Upper lobe of left lung (tissue), 6 donors: Measurements from ENCODE around the gene BOLL. TPM values are rescaled to one million over a fixed set of nuclear protein-coding genes. Genes with fewer than 3 reads are reported as not detected.

Experiments used
- ATAC-seq, 2 donors: fragments of 200-7000 bp; cut with Tn5 transposase; one replicate each; pipeline ENCODE4 v1.9.1; 2022; ENCODE audit warnings: mild to moderate bottlenecking in 2 of 2, moderate library complexity in 2 of 2; ENCODE audit not compliant: low FRiP score in 2 of 2
- DNase-seq, 2 donors: peaks; one replicate each; pipeline ENCODE4 v3.0.0-alpha.2; 2019 to 2020
- H3K27ac ChIP-seq, 4 donors: fragments of 200-600 bp; sonication (generic); one replicate each; pipeline ENCODE4 v1.5.1; 2016 to 2019
- H3K27me3 ChIP-seq, 4 donors: fragments of 200-600 bp; sonication (generic); one replicate each; pipeline ENCODE4 v1.5.1; 2017 to 2019
- H3K36me3 ChIP-seq, 4 donors: fragments of 200-600 bp; sonication (generic); one replicate each; pipeline ENCODE4 v1.5.1; 2016 to 2019
- H3K4me1 ChIP-seq, 4 donors: fragments of 200-600 bp; sonication (generic); one replicate each; pipeline ENCODE4 v1.5.1; 2018 to 2019
- H3K4me3 ChIP-seq, 4 donors: fragments of 200-600 bp; sonication (generic); one replicate each; pipeline ENCODE4 v1.5.1; 2017 to 2019; ENCODE audit warnings: mild to moderate bottlenecking in 2 of 4, moderate library complexity in 1 of 4
- H3K9me3 ChIP-seq, 4 donors: fragments of 200-600 bp; sonication (generic); one replicate each; pipeline ENCODE4 v1.5.1; 2018 to 2019
- EP300 ChIP-seq, 4 donors: sonication (generic); formaldehyde crosslinking; IDR thresholded peaks; one replicate each; pipeline ENCODE4 v1.5.1; 2017; ENCODE audit warnings: antibody characterized with exemption in 4 of 4, control low read depth in 2 of 4
- POLR2A ChIP-seq, 4 donors: fragments of 450-650 bp; IDR thresholded peaks; one replicate each; pipeline ENCODE4 v1.5.1; 2016 to 2017; ENCODE audit warnings: antibody characterized with exemption in 4 of 4, mild to moderate bottlenecking in 2 of 4
- POLR2AphosphoS5 ChIP-seq, 2 donors: sonication (generic); formaldehyde crosslinking; IDR thresholded peaks; one replicate each; pipeline ENCODE4 v1.5.1; 2017; ENCODE audit warnings: antibody characterized with exemption in 2 of 2
- WGBS, 2 donors: methylation state at CpG; one replicate each; pipeline ENCODE4 v1.1.5; 2017 to 2018; 5-methylcytosine and 5-hydroxymethylcytosine counted together
- total RNA-seq, 6 donors: library from RNA; depleted of rRNA in 4 of 6; stranded (reverse); fragments of >200 nt in 4 of 6; gene quantifications; one replicate each; pipeline versions ENCODE4 v1.1.0 to v1.2.1, GENCODE V29; 2016 to 2021
- TF ChIP-seq, protein P1 (sequence below), 6 experiments: fragments of 450-650 bp in 4 of 6; fragments of 200-600 bp in 2 of 6; sonication (generic) in 2 of 6; IDR thresholded peaks; one replicate each; pipeline ENCODE4 v1.5.1; 2016 to 2019; ENCODE audit warnings: antibody characterized with exemption in 6 of 6
- donor health status: DM: no; HTN: no; CAD: no; lungs with moderate emphysema.
- donor health status: DM: no; HTN: yes; CAD: no; lungs with severe emphysema.

The BOLL gene
- total RNA-seq, 6 donors from 2014 or later = not detected

- ATAC-seq = no peak
- H3K4me3 ChIP-seq = no peak overlapping the region
- TF ChIP-seq POLR2A (IDR thresholded peaks at IDR 0.05) (no peak), POLR2AphosphoS5 (IDR thresholded peaks at IDR 0.05) (no peak), EP300 (IDR thresholded peaks at IDR 0.05) (no peak)
- TF ChIP-seq, protein P1, sequence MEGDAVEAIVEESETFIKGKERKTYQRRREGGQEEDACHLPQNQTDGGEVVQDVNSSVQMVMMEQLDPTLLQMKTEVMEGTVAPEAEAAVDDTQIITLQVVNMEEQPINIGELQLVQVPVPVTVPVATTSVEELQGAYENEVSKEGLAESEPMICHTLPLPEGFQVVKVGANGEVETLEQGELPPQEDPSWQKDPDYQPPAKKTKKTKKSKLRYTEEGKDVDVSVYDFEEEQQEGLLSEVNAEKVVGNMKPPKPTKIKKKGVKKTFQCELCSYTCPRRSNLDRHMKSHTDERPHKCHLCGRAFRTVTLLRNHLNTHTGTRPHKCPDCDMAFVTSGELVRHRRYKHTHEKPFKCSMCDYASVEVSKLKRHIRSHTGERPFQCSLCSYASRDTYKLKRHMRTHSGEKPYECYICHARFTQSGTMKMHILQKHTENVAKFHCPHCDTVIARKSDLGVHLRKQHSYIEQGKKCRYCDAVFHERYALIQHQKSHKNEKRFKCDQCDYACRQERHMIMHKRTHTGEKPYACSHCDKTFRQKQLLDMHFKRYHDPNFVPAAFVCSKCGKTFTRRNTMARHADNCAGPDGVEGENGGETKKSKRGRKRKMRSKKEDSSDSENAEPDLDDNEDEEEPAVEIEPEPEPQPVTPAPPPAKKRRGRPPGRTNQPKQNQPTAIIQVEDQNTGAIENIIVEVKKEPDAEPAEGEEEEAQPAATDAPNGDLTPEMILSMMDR (IDR thresholded peaks at IDR 0.05) = no peak
- H3K27me3 ChIP-seq = no peaks in the 10 kb centered on the region
- peaks cover 3 to 7% (median 5%) of the 10 kb centered on the region in 4 donors for H3K4me1 ChIP-seq
- no peaks in the 10 kb centered on the region for H3K36me3 ChIP-seq
- WGBS, 2 donors = 67 to 77% methylated on average over 3 of the region's 3 CpGs
- DNase-seq = no peak
- no peak overlapping the region for H3K27ac ChIP-seq
- H3K9me3 ChIP-seq = no peaks in the 10 kb centered on the region
Observed at GRCh38 chr2:197799068-197799467, 13.9 kb upstream of the BOLL start.

GRCh38 chr2:197798187-197798586, 13.1 kb upstream of the BOLL start:
- no peaks in the 10 kb centered on the region for H3K9me3 ChIP-seq
- ATAC-seq (no peak), DNase-seq (no peak)
- no peaks in the 10 kb centered on the region for H3K27me3 ChIP-seq
- no peak overlapping the region for H3K27ac ChIP-seq
- no peak for TF ChIP-seq POLR2AphosphoS5 (IDR thresholded peaks at IDR 0.05)
- TF ChIP-seq, protein P1 (IDR thresholded peaks at IDR 0.05) = no peak
- no peak for TF ChIP-seq POLR2A (IDR thresholded peaks at IDR 0.05)
- TF ChIP-seq EP300 (IDR thresholded peaks at IDR 0.05) = no peak
- 61 to 78% methylated on average over 4 of the region's 4 CpGs for WGBS, 2 donors
- no peak overlapping the region for H3K4me3 ChIP-seq
- peaks cover 0 to 1% (median 0%) of the 10 kb centered on the region in 4 donors for H3K4me1 ChIP-seq
- H3K36me3 ChIP-seq = no peaks in the 10 kb centered on the region

DNA sequence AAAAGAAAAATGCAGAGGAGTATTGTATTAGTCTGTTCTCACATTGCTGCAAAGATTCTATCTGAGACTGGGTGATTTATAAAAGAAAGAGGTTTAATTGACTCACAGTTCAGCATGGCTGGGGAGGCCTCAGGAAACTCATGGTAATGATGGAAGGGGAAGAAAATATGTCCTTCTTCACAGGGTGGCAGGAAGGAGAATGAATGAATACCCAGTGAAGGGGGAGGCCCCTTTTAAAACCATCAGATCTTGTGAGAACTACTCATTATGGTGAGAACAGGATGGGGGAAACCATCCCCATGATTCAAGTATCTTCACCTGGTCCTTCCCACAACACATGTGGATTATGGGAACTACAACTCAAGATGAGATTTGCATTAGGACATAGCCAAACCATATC, 10.2 kb upstream of the BOLL start:
- no peaks in the 10 kb centered on the region for H3K27me3 ChIP-seq
- H3K9me3 ChIP-seq = no peaks in the 10 kb centered on the region
- no peak overlapping the region for H3K4me3 ChIP-seq
- ATAC-seq (no peak), DNase-seq (no peak)
- TF ChIP-seq, protein P1 (IDR thresholded peaks at IDR 0.05) = no peak
- TF ChIP-seq EP300 (IDR thresholded peaks at IDR 0.05) = no peak
- TF ChIP-seq POLR2A (IDR thresholded peaks at IDR 0.05) = no peak
- TF ChIP-seq POLR2AphosphoS5 (IDR thresholded peaks at IDR 0.05) = no peak
- H3K36me3 ChIP-seq = no peaks in the 10 kb centered on the region
- H3K27ac ChIP-seq = no peak overlapping the region
- H3K4me1 ChIP-seq = no peaks in the 10 kb centered on the region

DNA sequence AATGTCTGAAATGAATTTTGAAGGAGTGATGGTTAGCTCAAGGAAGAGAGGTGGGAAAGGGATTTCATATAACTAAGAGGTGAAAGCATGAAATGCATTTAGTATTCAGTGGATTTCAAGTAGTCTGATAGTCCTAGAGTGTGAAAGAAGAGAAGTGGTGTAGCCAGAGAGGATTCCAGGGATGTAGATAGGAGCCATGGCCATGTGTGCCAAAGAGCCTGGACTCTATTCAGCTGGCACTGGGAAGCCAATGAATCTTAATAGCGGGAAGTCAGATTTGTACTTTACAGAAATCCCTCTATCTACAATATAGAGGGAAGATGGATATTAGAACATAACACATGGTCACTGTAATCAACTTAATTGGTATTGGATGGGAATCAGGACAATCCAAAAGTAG, 8.3 kb upstream of the BOLL start:
- no peak for DNase-seq

More for the DNA sequence above, 8.3 kb upstream of the BOLL start:
- no peak for TF ChIP-seq POLR2A (IDR thresholded peaks at IDR 0.05)
- no peak for TF ChIP-seq EP300 (IDR thresholded peaks at IDR 0.05)
- TF ChIP-seq, protein P1 (IDR thresholded peaks at IDR 0.05) = no peak
- no peak for TF ChIP-seq POLR2AphosphoS5 (IDR thresholded peaks at IDR 0.05)
- Histone ChIP-seq H3K9me3 (no peaks in the 10 kb centered on the region), H3K4me3 (no peak overlapping the region), H3K36me3 (no peaks in the 10 kb centered on the region), H3K27ac (no peak overlapping the region), H3K4me1 (no peaks in the 10 kb centered on the region), H3K27me3 (no peaks in the 10 kb centered on the region)
- ATAC-seq = no peak
- 83 to 93% methylated on average over 1 of the region's 1 CpG for WGBS, 2 donors
